Measurements from ENCODE around the gene PACRG.

Gene PACRG

GRCh38 chr6:163026893-163027292 is 299.1 kb downstream of the PACRG start:
- no peak for DNase-seq

- DNase-seq = no peak
Observed at GRCh38 chr6:163030980-163031379, 303.2 kb downstream of the PACRG start.

DNA sequence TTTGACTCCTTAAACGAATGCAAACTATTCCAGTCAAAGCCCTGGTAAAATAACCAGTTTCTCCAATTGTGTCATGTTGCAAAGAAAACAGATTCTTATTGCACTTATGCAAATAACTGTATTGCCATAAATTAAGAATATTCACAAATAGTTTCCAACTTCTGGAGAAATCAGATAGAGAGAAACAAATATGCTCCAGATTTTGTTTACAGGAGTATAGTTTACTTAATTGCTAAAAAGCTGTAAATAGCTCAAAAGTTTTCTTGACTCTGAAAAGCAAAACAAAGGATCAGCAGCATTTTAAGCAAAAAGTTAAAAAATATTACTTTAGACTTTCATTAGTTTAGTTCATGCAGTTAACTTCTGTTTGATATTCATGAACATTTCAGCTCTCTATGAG is 304.2 kb downstream of the PACRG start:
- no peak for DNase-seq

DNA sequence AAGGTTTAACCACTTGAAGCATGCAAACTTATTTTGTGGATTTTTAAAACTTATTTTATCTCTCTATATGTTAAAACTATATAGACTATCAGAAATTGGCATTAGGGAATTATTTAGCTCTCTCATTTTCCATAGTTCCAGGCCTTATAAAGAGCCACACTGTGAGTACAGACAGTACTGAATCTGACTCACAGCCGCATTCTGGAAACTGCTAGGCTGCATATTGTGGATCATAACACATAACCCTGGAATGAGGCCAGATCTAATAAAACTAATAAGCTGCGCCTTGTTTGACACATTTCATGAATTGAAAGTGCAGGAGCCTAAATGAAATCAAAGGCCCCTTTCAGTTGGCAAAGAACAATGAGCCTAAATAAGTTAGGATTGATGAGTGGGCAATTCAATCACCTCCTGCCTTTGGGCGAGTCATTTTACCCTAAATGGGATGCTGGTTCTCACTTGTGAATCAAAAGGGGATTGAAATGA is 308.4 kb downstream of the PACRG start:
- DNase-seq = no peak

DNA sequence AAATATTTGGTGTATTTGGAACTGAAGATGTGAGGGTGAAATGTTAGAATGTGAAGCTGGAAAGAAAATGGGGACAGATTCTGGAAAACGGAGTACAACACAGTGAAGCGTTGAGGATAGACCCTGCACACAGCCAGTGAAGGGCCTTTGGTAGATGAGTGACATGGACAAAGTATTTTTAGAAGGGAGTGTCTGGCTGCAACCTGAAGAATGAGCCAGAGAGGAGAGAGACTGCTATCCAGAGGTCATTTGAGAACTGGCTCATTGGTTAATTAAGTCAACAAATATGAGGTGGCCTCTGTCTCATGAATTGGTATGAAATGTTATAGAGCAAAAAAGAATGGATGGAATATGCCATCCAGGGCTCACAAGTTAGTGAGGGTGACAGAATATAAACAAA is 310.5 kb downstream of the PACRG start:
- no peak for DNase-seq

- no peak for DNase-seq
Observed at GRCh38 chr6:163048345-163048744, 320.6 kb downstream of the PACRG start.

GRCh38 chr6:163053667-163054344 is 326.0 kb downstream of the PACRG start:
- no peak for DNase-seq

DNA sequence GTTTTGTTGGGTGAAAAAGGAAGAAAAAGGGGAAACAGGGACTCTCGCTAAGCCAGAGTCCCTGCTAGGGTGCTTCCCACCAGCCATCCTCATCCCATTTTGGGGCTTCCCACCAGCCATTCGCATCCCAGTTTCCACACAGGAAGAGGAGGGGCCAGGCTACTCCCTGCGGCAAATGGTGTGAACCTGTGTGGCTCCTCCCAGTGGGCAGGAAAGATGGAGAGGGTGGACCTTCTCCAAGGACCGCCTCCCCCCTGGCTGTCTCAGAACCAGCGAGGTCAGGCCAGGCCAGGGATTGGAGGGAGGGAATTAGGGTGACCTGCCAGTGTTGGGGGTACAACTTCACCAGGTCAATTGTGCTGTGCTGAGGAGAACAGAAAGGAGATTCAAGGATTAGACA is 326.9 kb downstream of the PACRG start:
- DNase-seq = no peak

DNA sequence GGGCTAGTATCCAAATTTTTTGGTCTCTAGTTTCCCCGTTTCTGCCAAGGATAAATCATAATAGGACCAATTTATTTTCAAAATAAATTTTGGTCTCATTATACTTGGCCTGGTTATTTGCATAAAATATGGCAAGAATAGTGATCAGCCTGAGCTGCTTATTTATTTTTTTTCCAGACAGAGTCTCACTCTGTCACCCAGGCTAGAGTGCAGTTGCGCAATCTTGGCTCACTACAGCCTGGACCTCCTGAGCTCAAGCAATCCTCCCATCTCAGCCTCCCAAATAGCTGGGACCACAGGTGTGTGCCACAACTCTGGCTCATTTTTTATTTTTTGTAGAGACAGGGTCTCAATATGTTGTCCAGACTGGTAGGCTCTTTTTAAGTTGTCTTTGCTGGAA is 329.5 kb downstream of the PACRG start:
- DNase-seq = no peak

DNA sequence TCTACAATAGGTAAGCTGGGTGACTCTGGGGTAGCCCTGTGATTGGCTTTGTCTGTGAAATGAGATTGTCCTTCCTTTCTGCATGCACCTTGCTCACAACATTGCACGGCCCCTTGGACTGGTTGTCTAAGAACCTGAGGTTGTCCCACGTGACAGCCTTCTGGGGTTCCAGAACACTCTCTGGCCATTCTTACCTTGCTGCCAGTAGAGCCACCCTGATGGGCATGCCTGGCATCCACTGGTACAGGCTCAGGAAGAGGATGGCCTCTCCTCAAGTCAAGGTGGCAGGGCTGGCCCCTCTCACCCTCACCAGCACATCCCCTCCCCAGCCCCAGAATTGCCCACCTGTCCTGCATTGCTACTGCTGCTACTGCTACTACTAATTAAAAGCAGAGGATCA is 335.0 kb downstream of the PACRG start:
- no peak for DNase-seq

DNA sequence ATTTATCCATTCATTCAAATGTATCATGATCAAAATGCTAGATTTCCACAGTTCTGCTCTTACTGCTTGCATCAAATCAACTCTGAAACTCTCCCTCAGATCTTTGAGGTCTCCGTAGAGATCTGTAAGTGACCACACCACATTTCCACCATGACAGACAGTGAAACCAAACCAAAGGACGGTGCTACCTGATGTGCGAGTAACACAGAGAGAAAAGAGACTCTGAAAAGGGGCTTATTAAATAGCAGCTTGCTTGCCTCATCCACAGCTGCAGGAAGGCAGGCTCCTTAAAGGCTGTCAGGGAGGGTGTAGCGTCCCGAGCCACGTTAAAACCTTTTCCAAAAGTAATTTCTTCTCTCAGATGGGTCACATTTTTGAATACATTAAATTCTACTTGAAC is 335.8 kb downstream of the PACRG start:
- DNase-seq = no peak

GRCh38 chr6:163064397-163064796 is 336.6 kb downstream of the PACRG start:
- DNase-seq = no peak

GRCh38 chr6:163066200-163066599 is 338.4 kb downstream of the PACRG start:
- no peak for DNase-seq

- DNase-seq = no peak
Observed at GRCh38 chr6:163077134-163077533, 349.4 kb downstream of the PACRG start.

DNA sequence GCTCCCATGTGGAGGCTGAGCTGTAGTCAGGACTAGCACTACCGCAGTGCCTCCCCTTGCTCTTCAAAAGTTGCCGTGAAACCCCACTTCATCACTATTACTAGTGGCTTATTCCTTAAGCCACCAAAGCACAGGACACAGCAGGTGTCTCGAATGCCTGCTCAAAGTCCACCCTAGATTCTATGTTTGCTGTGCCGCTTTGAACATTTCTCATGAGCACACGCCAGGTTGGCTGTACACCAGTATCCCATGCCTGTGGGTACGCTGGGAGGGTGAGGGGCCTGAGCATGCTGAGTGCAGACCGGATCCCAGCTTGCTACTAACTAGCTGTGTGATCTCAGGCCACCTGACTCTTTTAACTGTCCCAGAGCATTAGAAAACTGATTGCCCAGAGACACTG is 350.9 kb downstream of the PACRG start:
- DNase-seq = no peak

DNA sequence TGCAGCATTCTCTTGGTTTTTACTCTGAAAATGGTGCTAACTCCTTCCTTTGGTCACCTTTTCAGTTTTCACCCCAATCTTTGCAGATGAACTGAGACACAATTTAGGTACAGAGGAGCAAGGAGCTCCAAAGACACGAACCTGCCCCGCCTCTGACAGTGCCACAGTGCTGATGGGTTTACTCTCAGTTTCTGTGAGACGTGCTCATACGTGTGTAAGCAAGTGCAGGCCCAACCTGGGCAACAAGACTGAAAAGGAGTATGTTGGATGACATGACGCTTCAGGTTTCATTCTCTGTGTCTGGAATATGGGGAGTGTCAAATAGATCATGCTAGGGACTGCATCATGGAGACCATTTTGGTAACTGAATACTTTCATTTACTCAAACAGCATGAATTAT is 352.5 kb downstream of the PACRG start:
- DNase-seq = no peak

DNA sequence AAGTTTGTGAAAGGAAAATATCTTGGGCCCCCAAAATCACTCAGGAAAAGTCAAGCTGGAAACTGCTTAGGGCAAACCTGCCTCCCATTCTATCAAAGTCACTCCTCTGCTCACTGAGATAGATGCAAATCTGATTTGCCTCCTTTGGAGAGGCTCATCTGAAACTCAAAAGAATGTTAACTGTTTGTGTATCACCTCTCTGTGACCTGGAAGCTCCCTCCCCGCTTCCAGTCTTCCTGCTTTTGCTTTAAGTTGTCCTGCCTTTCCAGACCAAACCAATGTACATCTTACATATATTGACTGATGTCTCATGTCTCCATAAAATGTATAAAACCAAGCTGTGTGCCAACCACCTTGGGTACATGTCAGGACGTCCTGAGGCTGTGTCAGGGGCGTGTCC is 355.4 kb downstream of the PACRG start:
- no peak for DNase-seq

DNA sequence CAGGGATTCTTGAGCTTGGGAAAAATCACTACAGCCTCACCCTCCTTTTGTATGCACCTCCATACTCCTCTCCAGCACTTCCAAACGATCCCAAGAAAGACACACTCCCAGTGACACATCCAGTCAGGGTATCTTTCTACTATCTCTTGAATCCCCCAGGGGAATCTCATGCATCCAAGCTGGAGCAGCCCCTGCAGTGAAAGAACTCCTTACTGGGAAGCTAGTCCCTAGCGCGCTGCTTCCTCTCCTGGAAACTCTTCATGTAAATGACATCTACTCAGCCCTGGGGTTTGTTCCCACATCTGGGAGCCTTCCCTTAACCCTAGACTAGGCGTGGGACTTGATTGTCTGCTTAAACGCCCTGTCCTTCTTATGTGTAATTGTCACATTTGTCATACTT is 357.7 kb downstream of the PACRG start:
- no peak for DNase-seq

DNA sequence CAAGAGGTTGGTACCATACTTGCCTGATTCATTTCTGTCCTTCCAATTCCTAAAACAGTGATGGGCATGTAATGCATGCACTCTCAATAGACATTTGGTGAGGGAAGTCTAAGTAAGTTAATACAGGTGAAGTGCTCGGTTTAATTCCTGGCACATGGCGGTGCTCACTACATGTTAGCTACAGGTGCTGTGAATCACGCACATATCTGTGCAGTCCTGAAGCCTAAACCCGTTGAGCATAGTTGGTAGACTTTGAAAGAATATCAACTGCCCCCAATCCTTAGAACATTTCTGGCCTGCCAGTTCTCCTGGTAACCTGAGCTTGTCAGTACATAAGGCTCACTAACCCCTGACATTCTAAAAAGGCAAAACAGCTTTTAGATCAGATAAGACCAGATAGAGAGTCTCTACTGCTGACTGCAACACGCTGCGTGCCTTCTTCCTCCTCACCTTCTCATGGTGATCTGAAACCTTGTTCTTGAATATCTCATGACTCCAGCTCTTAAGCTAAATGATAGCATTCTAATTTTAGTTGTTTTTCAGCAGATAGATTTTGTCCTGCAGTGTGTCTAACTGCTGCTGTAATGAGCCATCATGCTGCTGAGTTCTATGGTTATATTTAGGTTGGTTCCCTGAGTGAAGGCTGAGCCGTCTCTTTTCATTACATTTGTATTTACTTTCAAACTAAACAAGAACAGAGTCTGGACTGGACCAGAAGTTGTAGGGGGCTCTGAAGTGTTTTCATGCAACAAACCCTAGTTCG is 358.3 kb downstream of the PACRG start:
- DNase-seq = no peak

DNA sequence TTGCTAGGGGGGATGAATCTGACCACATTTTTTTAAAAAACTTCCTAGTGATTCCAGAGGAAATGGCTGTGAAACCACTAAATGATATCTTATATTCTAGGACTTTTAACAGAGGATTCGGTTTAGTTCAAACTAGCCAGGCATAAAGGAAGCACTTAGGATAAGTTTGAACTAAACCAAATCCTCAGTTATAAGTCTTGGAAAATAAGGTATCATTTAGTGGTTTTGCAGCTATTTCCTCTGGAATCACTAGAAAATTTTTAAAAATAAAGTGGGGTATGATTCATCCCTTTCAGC is 358.8 kb downstream of the PACRG start:
- no peak for DNase-seq

GRCh38 chr6:163087981-163088380 is 360.2 kb downstream of the PACRG start:
- DNase-seq = no peak

DNA sequence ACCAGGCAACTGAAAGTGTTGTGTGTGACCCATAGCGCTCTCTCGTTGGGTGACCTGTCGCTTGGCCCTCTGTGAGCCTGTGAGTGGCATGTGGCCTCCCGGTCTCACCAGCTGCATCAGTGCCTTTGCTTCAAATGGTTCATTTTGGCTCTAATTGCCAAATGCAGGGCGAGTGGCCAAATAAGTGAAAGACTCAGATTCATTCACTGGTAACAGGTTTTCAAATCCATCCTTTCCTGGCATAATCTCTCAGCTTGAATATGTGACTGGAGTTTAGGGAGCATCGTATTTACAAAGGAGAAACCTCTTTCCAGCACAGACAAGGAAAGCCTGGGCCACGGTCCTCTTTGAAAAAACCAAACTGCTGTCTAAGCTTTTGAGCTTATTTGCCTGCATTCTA is 365.1 kb downstream of the PACRG start:
- no peak for DNase-seq

- DNase-seq = no peak
Observed at GRCh38 chr6:163094881-163095280, 367.1 kb downstream of the PACRG start.

- DNase-seq = no peak
Observed at GRCh38 chr6:163095401-163095800, 367.6 kb downstream of the PACRG start.

Data from islet precursor cell (in vitro differentiated cells).